Testis (tissue), 3 donors: ENCODE results near the gene SLC15A4. TPM values are rescaled to one million over a fixed set of nuclear protein-coding genes. Genes with fewer than 3 reads are reported as not detected.

Experiments
- DNase-seq: peaks from one replicate; pipeline ENCODE4 v3.0.0-alpha.2; 2019
- H3K27ac ChIP-seq, 2 donors: fragments of 200-600 bp; sonication (generic); one replicate each; pipeline ENCODE4 v1.5.1; 2019
- H3K27me3 ChIP-seq: fragments of 200-600 bp; sonication (generic); one replicate; pipeline ENCODE4 v1.5.1; 2019
- H3K36me3 ChIP-seq: fragments of 200-600 bp; sonication (generic); one replicate; pipeline ENCODE4 v1.5.1; 2017; ENCODE audit warnings: low read depth; ENCODE audit errors: missing control alignments
- H3K4me1 ChIP-seq: fragments of 200-600 bp; sonication (generic); one replicate; pipeline ENCODE4 v1.5.1; 2019
- H3K4me3 ChIP-seq, 2 donors: fragments of 200-600 bp; sonication (generic); one replicate each; pipeline ENCODE4 v1.5.1; 2017 to 2019
- H3K9me3 ChIP-seq: fragments of 200-600 bp; sonication (generic); one replicate; pipeline ENCODE4 v1.5.1; 2017
- POLR2A ChIP-seq: fragments of 450-650 bp; IDR thresholded peaks from one replicate; pipeline ENCODE4 v1.6.1; 2017; ENCODE audit warnings: antibody characterized with exemption, mild to moderate bottlenecking, moderate library complexity
- WGBS, 2 donors: methylation state at CpG; one replicate each; pipeline ENCODE4 v1.1.5; 2018; 5-methylcytosine and 5-hydroxymethylcytosine counted together
- intact Hi-C: fragments of 100-400 bp; cut with DNase I; formaldehyde crosslinking; loops from one replicate; pipeline ENCODE4 v1.15.1; 2023; ENCODE audit warnings: low total_unique reads
- polyA plus RNA-seq: library from polyadenylated mRNA; stranded (reverse); fragments of 350-450 nt; fragmentation: Illumina TruSeq; extraction: RNeasy Lipid Tissue Mini Kit (QIAGEN cat#74804); gene quantifications from one replicate; pipeline ENCODE4 v1.2.3, GENCODE V29; 2014; ENCODE audit warnings: low read depth, low replicate concordance; ENCODE audit not compliant: insufficient read depth
- total RNA-seq, 2 donors: library from RNA; depleted of rRNA; stranded (reverse); fragments of >200 nt; gene quantifications; one replicate each; pipeline ENCODE4 v1.2.3, GENCODE V29; 2016
- TF ChIP-seq, protein P1 (sequence below), 3 experiments: fragments of 450-650 bp in 2 of 3; fragments of 200-600 bp in 1 of 3; sonication (generic) in 1 of 3; IDR thresholded peaks; one replicate each; pipeline ENCODE4 v1.5.1; 2016 to 2019; ENCODE audit warnings: antibody characterized with exemption in 3 of 3, mild to moderate bottlenecking in 2 of 3, moderate library complexity in 1 of 3

Gene SLC15A4
- total and polyA plus RNA-seq, 3 donors from 2014 or later = 59.7 to 83.7 (median 81.3) TPM

DNA sequence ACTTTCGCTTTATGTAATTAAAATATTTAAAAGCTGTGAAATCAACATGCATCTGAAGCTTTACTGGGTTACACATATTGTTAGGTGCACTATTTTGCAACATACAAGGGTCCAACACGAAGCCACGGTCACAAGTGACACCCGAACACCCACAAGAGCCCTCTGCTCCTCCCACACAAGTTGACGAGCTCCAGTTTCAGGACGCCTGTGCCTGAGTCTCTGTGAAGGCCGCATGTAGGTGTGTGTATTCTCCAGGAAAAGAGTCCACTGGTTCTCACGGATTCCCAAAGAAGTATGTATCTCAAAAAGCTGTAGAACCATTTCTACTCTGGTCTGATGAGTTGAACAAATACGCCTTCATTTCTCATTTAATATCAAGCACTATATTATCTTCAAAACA lies 12.0 kb downstream of the SLC15A4 start:
- peaks cover 22% of the 10 kb centered on the region for H3K4me1 ChIP-seq
- H3K27me3 ChIP-seq = no peaks in the 10 kb centered on the region
- H3K4me3 ChIP-seq = no peak overlapping the region
- no peak for DNase-seq
- H3K36me3 ChIP-seq = no peaks in the 10 kb centered on the region
- intact Hi-C loops = no loop called here
- no peaks in the 10 kb centered on the region for H3K9me3 ChIP-seq
- no peak overlapping the region for H3K27ac ChIP-seq
- TF ChIP-seq, protein P1, sequence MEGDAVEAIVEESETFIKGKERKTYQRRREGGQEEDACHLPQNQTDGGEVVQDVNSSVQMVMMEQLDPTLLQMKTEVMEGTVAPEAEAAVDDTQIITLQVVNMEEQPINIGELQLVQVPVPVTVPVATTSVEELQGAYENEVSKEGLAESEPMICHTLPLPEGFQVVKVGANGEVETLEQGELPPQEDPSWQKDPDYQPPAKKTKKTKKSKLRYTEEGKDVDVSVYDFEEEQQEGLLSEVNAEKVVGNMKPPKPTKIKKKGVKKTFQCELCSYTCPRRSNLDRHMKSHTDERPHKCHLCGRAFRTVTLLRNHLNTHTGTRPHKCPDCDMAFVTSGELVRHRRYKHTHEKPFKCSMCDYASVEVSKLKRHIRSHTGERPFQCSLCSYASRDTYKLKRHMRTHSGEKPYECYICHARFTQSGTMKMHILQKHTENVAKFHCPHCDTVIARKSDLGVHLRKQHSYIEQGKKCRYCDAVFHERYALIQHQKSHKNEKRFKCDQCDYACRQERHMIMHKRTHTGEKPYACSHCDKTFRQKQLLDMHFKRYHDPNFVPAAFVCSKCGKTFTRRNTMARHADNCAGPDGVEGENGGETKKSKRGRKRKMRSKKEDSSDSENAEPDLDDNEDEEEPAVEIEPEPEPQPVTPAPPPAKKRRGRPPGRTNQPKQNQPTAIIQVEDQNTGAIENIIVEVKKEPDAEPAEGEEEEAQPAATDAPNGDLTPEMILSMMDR (IDR thresholded peaks at IDR 0.05) = no peak
- no peak for TF ChIP-seq POLR2A
- WGBS, 2 donors = 71 to 84% methylated on average over 9 of the region's 9 CpGs

DNA sequence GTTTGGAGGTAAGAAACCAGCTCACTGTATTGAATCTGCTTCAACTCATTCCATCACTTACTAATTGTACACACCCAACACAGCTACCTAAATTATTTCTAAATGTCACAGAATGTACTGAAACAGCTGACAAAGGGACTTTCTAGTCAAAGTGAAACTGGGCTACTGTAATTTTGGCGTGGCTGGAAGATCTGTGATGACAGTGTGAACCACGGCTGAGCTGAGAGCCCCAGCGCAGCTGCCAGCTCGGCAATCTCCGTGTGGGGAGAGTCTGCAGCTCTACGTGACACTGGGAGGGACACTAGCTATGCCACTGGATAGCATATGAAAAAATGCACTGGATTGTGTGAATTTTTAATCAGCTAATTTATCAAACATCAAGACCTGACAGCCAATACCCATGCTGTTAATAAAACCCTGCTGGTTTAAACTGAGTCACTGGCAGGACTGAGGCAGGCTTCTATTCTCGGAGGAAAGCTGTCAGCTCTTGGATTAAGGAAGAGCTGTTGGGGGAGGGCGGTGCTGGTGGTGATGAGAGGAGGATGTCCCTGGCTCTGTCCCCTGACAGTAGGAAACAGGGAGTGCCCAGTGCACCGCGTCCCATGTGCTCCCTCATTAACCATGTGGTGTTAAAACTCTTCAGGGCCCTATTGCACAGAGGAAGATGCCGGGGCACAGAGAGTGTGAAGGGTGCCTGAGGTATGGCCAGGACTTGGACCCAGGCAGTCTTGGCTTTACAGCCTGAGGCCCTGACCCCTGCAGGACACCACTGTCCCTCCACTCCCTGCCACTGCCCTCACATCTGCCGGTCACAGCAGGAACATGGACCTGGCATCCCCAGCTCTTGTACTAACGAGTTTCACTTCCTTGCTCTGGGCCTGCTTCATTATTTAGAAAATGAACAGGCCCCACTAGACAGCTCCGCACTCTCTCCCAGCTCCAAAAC lies 13.3 kb downstream of the SLC15A4 start:
- WGBS, 2 donors = 38 to 50% methylated on average over 14 of the region's 14 CpGs
- no peaks in the 10 kb centered on the region for H3K36me3 ChIP-seq
- no peak overlapping the region for H3K4me3 ChIP-seq
- no peak for TF ChIP-seq POLR2A
- TF ChIP-seq, protein P1 (IDR thresholded peaks at IDR 0.05) = no peak
- H3K4me1 ChIP-seq = peaks cover 18% of the 10 kb centered on the region
- peak overlapping the region; percentile 54 to 64 for H3K27ac ChIP-seq
- DNase-seq = peak; percentile 73
- H3K9me3 ChIP-seq = no peaks in the 10 kb centered on the region
- intact Hi-C loops = no loop called here
- H3K27me3 ChIP-seq = no peaks in the 10 kb centered on the region

DNA sequence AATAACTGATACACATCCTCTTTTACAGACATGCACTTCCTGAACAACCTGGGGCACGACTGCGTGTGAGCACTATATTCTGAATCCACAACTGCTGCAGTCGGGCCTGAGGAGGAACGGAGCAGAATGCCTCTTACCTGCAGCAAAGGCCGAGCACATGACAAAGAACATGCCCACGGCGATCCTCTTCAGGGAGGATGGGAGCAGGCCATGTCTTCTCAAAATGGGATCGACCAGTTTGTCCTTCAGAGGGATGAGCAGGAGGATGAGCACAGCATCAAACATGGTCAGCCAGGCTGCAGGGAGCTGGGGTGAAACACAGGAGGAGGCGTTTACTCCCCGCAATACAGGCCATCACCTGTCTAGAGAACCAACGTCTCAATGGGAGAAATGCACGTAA lies 15.1 kb downstream of the SLC15A4 start:
- no peak for DNase-seq
- TF ChIP-seq POLR2A = no peak
- TF ChIP-seq, protein P1 (IDR thresholded peaks at IDR 0.05) = no peak
- WGBS, 2 donors = 89 to 92% methylated on average over 12 of the region's 12 CpGs

DNA sequence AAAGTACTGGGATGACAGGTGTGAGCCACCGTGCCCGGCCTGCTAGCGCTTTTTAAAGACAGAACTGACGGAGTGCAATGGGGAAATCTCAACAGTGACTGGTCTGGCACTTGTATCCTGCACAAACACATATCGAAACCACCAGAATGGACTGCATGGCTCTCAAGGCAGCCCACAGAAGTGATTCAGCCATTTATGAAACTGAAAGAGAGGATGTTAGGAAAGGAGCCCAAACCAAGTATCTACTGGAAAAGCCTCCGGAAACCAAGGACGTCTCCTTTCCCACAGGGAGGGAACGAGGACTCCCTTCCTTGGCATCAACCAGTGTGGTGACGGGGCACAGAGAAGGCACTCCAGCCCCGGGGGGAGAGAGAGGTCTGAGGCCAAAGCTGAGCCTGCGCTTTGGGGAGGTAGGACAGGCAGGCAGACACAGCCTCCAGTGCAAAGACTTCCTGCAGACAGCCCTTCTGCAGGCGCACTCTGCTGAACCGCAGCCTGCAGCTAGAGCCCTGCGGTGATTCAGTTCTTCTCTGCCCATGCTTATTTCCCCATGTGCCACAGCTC lies 16.5 kb downstream of the SLC15A4 start:
- peak; percentile 56 for DNase-seq
- H3K4me1 ChIP-seq = peaks cover 18% of the 10 kb centered on the region
- H3K4me3 ChIP-seq = no peak overlapping the region
- no peaks in the 10 kb centered on the region for H3K9me3 ChIP-seq
- H3K27me3 ChIP-seq = no peaks in the 10 kb centered on the region
- no peak overlapping the region for H3K27ac ChIP-seq
- intact Hi-C loops = no loop called here
- TF ChIP-seq POLR2A = no peak
- TF ChIP-seq, protein P1 (IDR thresholded peaks at IDR 0.05) = no peak
- H3K36me3 ChIP-seq = no peaks in the 10 kb centered on the region
- WGBS, 2 donors = 78 to 81% methylated on average over 12 to 14 of the region's 14 CpGs

More for the DNA sequence above, 15.1 kb downstream of the SLC15A4 start:
- Histone ChIP-seq H3K27ac (no peak overlapping the region), H3K27me3 (no peaks in the 10 kb centered on the region), H3K9me3 (no peaks in the 10 kb centered on the region), H3K36me3 (no peaks in the 10 kb centered on the region), H3K4me3 (no peak overlapping the region), H3K4me1 (peaks cover 18% of the 10 kb centered on the region)
- intact Hi-C loops = no loop called here
